ENCODE data around the gene LRP3.

- TF ChIP-seq, protein P1, sequence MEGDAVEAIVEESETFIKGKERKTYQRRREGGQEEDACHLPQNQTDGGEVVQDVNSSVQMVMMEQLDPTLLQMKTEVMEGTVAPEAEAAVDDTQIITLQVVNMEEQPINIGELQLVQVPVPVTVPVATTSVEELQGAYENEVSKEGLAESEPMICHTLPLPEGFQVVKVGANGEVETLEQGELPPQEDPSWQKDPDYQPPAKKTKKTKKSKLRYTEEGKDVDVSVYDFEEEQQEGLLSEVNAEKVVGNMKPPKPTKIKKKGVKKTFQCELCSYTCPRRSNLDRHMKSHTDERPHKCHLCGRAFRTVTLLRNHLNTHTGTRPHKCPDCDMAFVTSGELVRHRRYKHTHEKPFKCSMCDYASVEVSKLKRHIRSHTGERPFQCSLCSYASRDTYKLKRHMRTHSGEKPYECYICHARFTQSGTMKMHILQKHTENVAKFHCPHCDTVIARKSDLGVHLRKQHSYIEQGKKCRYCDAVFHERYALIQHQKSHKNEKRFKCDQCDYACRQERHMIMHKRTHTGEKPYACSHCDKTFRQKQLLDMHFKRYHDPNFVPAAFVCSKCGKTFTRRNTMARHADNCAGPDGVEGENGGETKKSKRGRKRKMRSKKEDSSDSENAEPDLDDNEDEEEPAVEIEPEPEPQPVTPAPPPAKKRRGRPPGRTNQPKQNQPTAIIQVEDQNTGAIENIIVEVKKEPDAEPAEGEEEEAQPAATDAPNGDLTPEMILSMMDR (conservative IDR thresholded peaks at IDR 0.05; ENCODE audit: low read depth, low read length) = no peak
- TF ChIP-seq EZH2 (IDR thresholded peaks at IDR 0.05; ENCODE audit: low read length, unreplicated experiment) = no peak
Measured at GRCh38 chr19:33171916-33172359, 22.2 kb upstream of the LRP3 start.
